Ecto neural progenitor cell (in vitro differentiated cells): ENCODE data around the gene UBL4A.
A peak's percentile ranks its signal among the peaks of the same experiment; 100 is the strongest.

Experiments
- DNase-seq: peaks from one replicate; pipeline ENCODE4 v3.0.0-alpha.2; 2018; ENCODE audit warnings: low spot score

The UBL4A gene

GRCh38 chrX:154481911-154482601 is 4.4 kb downstream of the UBL4A start:
- DNase-seq, result no peak

GRCh38 chrX:154481195-154481594 is 5.2 kb downstream of the UBL4A start:
- no peak for DNase-seq

GRCh38 chrX:154478728-154479622 is 7.4 kb downstream of the UBL4A start, which contains the start of gene LAGE3:
Gene LAGE3 (minus strand): TSS chrX:154479281. CDS start chrX:154478915, 366 bp downstream.
- peak; percentile 93 for DNase-seq

GRCh38 chrX:154477891-154478477 is 8.4 kb downstream of the UBL4A start:
- no peak for DNase-seq

GRCh38 chrX:154476821-154477220 is 9.6 kb downstream of the UBL4A start:
- DNase-seq, result no peak

- DNase-seq, result no peak
Measured at GRCh38 chrX:154473683-154474082, 12.7 kb downstream of the UBL4A start.

GRCh38 chrX:154472685-154473632 is 13.5 kb downstream of the UBL4A start:
- DNase-seq, result no peak

GRCh38 chrX:154471839-154472684 is 14.4 kb downstream of the UBL4A start:
- DNase-seq, result no peak

GRCh38 chrX:154470914-154471568 is 15.4 kb downstream of the UBL4A start:
- no peak for DNase-seq

GRCh38 chrX:154470434-154470833 is 16.0 kb downstream of the UBL4A start:
- DNase-seq, result no peak

- no peak for DNase-seq
Measured at GRCh38 chrX:154469880-154470279, 16.5 kb downstream of the UBL4A start.

- no peak for DNase-seq
Measured at GRCh38 chrX:154469114-154469513, 17.3 kb downstream of the UBL4A start.

- DNase-seq, result no peak
Measured at GRCh38 chrX:154468217-154468616, 18.2 kb downstream of the UBL4A start.

GRCh38 chrX:154467556-154467955 is 18.9 kb downstream of the UBL4A start:
- no peak for DNase-seq

- no peak for DNase-seq
Measured at GRCh38 chrX:154466907-154467306, 19.5 kb downstream of the UBL4A start.

GRCh38 chrX:154466036-154466435 is 20.4 kb downstream of the UBL4A start:
- DNase-seq, result no peak

- no peak for DNase-seq
Measured at GRCh38 chrX:154465601-154466000, 20.8 kb downstream of the UBL4A start.

- no peak for DNase-seq
Measured at GRCh38 chrX:154464806-154465365, 21.5 kb downstream of the UBL4A start.

GRCh38 chrX:154463611-154464220 is 22.7 kb downstream of the UBL4A start:
- no peak for DNase-seq
